ENCODE measurements around the gene H1-8.

DNA sequence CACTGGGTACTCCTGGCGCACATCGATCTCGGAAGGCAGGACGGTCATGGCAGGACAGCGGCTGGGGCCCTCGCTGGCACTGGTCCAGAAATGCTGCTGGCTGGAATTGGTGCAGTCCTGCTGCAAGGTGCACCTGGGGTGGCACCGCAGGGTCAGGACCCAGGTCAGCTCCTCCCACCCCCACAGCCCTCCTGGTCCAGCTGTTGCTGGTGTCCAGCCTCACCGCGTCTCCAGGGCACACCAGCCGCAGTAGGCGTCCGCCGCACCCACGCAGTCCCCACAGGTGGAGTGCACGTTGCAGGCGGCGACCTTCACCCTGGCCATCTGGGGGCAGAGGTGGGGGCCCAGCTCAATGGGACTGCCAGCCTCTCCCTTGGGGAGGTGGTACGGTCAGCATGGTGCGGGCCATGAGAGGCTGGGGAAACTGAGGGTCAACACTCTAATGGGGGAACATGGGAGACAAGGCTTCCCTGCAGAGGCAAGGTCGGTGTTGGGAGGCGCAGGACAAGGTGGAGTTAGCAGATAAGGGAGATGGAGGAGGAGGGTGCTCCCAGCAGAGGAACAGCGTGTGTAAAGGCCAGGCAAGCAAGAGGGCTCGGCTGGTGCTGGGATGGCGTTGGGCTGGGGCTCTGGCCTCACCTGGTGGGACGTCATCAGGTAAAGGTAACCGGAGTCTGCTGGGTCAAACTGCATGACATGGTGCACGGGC, 43.1 kb downstream of the H1-8 start:
- TF ChIP-seq POLR2AphosphoS5 (IDR thresholded peaks at IDR 0.05) (no peak), POLR2A (IDR thresholded peaks at IDR 0.05) (no peak)
- TF ChIP-seq, protein P1, sequence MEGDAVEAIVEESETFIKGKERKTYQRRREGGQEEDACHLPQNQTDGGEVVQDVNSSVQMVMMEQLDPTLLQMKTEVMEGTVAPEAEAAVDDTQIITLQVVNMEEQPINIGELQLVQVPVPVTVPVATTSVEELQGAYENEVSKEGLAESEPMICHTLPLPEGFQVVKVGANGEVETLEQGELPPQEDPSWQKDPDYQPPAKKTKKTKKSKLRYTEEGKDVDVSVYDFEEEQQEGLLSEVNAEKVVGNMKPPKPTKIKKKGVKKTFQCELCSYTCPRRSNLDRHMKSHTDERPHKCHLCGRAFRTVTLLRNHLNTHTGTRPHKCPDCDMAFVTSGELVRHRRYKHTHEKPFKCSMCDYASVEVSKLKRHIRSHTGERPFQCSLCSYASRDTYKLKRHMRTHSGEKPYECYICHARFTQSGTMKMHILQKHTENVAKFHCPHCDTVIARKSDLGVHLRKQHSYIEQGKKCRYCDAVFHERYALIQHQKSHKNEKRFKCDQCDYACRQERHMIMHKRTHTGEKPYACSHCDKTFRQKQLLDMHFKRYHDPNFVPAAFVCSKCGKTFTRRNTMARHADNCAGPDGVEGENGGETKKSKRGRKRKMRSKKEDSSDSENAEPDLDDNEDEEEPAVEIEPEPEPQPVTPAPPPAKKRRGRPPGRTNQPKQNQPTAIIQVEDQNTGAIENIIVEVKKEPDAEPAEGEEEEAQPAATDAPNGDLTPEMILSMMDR (IDR thresholded peaks at IDR 0.05): no peak

Data from prostate gland (tissue), 2 donors.